HG03060 (cell line): ENCODE data around the gene AHRR.
"Not testable (repeated sequence)": the region's sequence is repeated elsewhere in the genome, so short reads cannot be mapped to it uniquely, and the experiment has no call there.

ENCODE experiments used
- ATAC-seq: cut with Tn5 transposase; IDR thresholded peaks from one replicate; pipeline ENCODE4 v1.9.1; 2021; ENCODE audit warnings: low read depth, moderate number of reproducible peaks; ENCODE audit not compliant: unreplicated experiment

The AHRR gene

DNA sequence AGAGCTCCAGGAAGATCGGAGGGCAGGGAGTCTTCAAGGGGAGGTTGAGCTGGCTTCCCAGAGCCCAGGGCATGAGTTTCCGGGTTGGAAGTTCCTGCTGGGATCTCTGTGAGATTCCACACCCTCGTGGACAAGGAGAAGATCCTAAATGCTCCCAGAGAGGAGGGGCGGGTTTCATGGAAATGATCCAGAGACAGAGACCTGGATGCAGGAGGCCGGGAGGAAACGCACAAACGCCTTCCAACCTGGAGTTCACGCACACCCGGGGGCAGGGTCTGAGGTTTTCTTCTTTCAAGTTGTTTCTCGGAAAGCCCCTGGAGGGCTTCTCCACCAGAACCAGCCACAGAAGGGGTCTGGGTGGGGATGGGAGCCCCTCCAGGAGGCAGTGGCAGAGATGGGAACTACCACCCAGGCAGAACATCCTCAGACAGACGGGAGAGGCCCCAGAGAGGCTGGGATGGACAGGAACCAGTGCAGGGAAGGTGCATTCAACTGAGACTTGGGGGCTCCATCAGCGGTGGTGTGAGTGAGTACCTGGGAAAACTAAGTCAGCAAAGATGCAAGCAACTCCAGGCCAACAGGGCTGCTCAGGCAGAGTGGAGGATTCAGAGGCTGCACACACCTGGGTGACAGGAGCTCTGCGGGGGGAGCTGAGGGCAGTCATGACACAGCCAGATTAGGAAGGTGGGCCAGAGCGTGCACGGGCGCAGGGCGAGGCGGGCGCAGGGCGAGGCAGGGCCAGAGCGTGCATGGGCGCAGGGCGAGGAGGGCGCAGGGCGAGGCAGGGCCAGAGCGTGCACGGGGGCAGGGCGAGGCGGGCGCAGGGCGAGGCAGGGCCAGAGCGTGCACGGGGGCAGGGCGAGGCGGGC, 69.3 kb downstream of the AHRR start:
- ATAC-seq = no peak

DNA sequence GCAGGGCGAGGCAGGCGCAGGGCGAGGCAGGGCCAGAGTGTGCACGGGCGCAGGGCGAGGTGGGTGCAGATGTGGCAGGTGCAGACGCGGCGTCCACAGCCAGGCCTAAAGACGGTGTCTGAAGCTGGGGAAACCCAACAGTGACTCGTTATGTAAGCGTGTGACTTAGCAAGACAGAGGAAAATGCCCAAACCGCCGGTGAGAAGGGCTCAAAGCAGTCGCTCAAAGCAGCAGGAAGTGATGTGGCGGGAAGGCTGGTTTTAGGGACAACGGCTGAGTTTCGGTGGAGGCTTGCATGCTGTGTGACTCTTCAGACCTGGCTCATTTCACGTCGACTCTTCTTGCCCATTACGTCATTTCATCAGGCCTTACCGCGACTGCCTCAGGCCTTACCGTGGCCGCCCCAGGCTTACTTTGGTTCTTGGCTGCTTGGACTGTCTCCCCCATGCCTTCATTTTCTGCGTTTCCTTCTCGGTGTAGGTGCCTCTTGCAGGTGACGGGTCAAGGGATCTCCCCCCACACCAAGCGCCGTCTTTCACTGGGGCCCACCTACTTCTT, 71.0 kb downstream of the AHRR start:
- peak; percentile 38 for ATAC-seq

DNA sequence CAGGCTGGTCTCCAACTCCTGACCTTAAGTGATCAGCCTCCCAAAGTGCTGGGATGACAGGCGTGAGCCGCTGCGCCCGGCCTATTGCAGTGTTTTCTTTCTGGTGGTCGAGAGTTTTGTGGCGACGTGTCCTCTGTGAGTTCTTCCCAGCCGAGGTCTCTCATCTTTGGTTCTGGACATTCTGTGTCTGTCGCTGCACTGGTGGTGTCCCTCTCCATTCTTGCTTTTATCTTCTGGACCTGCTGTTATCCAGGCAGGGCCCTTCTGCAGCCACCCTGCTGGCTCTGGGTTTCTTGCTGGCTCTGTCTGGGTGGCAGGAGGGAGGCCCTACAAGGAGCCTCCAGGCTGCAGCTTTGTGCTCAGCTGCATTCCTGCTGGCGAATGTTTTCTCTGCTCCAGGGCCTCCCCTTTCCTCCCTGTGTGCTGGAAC, 72.3 kb downstream of the AHRR start:
- no peak for ATAC-seq

DNA sequence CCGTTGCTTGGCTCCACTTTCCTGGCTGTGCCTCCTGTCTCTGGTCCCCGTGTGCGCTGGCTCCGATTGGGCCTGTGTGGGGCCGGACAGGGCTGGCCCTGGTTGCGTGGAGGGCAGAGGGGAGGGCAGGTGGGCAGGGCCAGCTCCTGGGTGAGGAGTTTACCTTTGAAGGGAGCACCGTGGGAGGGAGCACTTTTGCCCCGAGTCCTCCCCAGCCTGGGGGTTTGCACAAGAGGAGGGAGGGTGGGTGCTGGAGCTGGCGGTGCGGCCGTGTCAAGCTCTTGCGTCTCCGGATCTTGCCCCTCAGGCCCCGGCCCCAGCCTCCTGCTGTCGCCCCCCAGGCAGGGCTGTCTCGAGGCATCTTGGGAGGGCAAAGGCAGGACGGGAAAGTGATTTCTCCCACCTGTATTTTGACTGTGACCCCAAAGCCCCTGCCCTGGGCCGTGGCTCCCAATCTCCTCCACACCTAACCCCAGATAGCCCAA, 73.2 kb downstream of the AHRR start:
- ATAC-seq = no peak

DNA sequence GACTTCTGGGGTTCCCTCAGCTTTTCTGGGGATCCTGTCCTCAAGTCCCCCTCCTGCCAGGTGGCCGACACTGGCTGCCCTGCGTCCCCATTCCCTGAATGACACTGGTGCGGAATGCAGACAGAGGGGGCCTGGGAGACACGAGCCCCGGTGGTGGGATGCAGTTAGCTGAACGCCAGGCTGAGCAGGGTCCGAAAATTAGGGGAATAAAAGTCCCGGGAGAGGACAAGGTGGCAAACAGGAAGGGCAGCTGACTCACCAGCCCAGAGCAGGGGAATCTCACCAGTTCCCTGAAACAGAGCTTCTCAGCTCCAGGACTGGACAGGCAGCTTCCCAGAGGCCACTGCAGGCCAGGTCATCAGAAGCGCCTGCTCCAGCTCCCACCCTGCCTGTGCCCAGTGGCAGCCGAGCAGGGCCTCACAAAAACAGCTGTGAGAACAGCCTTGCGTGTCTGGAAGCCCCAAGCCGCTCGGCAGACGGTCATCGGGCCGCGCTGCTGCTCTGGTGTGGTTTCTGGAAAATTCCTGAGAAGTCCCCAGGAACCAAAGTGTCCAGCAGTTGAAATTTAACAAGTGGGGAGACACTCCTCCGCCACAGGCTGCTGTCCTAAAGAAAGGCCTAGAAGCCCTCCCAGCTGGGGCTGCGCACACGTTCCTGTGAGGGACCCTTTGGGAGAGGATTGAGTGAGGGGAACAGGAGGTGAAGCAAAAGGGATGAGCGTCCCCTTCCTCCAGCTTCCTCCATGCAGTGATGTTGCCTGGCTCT, 73.8 kb downstream of the AHRR start:
- ATAC-seq = no peak

DNA sequence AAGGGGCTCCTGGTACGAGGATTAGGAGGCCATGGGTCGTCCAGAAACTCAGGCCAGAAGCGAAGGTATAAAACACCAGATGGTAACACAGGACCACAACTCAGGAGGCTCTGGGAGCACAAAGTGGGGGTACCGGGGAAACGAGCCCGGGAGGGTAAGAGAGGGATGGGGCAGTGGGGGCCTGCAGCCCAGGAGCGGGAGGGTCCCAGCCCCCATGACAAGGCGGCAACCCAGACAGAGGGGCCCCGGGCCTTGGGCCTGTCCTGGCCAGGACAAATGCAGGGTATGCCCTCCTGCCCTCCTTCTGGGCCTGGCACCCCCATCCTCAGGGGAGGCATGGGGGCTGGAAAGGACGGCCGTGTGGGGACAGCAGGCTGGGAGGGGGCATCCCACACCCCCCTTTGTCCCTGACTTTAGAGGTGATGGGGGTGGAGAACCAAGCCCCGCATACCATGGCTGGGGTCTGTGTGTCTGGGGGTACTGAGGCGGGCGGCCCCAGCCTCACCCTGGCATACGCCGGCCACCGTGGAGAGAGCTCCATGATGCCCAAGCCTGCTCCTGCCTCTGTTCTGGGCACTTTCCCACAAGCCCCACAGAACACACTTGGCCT, 74.5 kb downstream of the AHRR start:
- ATAC-seq = no peak

DNA sequence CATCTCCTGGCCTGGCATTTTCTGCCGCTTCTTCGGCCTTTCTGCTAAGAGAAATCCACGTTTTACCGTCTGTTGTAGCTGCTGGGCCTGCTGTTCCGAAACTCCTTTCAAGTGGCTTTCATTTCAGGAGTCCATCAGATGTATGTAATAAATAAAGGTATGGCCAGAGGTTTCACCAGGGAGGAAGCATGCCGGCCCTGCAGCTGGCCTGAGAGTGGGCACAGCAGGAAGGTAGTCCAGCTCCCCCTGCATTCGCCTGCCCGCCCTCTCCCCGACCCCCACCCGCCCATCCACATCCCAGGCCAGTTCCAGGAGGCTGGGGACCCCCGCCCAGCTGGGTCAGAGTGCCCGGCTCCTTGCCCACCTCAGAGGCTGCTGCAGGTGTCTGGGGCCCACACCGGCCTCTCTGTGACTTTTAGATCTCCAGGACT, 75.0 kb downstream of the AHRR start:
- no peak for ATAC-seq

DNA sequence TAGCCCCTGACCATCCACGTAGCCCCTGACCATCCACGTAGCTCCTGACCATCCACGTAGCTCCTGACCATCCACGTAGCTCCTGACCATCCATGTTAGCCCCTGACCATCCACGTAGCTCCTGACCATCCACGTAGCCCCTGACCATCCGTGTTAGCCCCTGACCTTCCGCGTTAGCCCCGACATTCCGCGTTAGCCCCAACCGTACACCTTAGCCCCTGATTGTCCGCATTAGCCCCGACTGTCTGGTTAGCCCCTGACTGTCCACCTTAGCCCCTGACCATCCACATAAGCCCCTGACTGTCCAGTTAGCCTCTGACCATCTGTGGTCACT, 76.6 kb downstream of the AHRR start:
- not testable (repeated sequence) for ATAC-seq

DNA sequence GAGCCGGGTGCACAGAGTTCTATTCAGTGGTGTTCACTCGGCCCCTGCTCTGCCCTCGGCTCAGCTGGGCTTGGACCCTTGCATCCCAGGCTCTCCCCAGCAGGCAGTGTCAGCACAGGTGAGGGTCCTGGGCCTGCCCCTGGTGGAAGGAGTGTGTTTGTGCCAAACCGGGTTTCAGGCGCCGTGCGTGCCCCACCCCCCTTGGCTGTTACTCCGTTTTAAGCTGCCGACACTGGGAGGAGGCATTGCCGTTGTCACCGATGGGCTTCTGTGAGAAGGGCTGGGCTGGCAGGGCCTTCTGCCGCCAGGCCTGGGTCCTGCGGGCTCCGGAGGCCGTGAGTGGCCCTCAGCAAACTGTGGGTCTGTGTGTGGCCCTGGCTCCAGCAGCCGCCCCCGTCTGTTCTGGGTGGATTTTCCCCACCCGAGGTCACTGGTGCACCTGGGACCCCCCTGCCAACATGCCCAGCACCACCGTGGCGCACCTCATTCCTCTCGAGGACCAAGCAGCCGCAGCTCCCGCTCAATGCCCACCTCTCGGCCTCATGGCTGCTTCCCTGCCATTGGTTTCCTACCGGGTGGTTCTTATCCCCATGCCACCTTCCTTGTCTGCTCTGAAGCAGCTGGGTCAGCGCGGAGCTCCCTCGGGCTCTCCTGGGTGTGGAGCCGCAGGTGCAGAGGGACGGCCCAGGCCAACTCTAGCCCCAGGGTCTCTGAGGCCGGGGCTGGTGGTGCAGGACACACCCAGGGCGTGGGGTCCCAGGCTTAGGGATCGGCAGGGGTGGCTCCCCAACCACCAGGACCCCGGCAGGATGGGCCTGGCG, 77.2 kb downstream of the AHRR start:
- no peak for ATAC-seq

DNA sequence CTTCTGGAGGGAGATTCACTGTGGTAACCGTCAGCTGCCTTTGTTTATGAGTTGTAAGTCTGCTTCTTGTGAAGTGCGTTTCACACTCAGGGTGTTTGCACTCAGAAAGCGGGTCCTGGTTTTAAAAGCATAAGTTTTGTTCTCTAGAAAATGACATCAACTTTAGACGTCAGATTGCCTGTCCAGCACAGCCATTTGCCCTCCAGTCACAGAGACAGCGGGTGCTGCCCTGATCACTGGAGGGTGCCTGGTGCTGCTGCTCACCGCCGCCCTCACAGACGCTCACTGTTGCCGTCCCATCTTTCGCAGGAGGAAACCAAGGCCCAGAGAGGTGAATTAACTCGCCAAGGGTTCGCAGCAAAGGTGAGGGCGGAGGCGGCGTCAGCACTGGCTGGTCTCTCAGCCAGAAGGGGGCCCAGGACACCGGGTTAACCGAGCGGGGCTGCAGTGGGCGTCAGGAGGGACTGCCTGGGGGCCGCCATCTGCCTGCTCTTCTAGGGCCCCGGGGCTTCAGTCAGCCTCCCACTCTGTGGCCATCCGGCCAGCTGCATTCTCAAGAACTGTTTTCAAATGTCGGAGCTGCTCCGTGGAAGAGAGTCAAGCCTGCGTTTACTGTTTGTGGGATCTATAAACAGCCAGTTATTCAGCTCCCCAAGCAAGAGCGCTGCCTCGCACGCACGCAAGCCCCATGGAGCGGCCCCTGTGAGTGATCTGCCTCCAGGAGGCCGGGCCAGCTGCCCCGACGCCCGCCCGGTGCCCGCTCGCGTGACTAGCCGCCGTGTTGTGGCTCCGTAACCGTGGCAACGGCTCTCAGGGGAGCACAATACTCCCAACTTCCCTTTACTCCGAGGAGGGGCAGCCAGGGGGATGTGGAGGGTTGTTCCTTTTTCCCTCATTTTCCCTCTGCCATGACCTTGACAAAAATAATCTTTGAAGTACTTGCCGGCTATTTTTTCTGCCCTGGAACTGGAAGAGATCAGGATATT, 78.1 kb downstream of the AHRR start:
- ATAC-seq = peak; percentile 59

DNA sequence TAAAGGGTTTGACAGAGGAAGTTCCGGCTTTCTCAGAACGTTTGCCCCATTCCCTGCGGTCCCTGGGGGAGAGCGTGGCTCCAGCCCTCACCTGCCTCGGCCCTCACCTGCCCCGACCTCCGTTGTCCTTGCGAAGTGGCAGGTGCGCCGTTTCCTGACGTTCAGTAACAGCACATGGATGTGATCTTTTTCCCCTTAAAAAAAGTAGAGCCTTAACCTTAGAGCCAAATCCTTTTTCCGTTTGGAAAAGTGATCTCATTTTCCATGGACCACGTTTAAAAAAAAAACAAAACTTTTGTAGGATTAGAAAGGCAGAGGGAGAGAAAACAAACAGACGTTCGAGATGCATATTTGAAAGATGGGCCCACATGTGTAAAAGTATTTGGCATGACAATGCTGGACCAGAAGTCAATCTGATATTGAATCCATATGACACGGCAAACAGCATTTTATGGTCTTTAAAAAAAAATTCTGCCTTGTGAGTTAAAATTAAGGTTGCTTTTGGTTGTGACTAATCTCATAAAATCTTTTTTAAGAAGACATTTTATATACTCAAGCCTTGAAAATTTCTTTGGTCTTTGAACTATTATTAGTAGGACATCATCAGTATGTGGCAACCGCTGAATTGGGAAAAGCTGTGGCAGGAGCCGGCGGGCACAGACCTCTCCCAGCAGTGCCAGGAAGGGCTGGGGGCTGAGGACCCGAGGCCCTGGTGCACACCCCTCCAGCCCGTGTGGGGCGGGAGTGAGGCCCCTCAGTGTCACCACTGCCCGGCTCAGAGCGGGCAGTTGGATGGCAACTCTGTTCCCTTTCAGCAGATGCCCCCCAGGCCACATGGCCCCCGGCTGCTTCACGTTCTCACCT, 79.0 kb downstream of the AHRR start:
- no peak for ATAC-seq

DNA sequence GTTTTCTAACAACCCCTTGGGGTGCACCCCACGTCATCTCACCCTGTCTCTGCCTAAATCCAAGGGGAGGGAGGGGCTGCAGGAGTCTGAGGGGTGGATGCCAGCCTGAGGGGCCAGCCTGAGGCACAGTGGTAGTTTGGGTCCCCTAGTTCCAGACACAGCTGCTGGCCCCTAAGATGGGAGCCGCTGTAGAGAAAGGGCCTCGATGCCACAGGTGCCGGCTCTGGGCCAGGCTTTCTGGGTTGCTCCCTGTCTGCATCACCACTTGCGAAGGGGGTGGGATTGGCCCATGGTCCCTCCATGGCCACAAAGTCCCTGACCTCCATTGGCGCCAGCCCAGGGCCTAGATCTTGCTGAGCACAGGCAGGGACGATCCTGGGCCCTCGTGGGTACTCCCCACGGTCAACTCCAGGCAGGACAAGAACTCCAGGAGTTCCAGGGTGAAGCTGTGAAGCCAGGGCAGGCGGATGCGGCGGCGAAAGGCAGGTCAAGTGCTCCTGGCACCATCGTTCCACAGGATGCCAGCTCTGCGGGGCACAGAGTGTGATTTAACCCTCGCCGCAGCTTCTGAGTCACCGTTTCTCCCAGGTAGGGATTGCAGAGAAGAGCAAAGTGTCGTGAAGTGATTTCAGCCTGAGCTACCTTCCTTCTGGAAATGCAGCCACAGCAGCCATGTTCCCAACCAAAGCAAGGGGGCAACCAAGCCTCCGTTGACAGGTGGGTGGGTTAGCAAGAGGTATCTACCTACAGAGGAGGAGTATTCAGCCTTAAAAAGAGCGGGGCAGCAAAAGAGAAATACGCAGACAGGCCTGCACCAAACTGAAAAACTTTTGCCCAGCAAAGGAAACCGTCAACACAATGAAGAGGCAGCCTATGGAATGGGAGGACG, 79.9 kb downstream of the AHRR start:
- ATAC-seq = no peak

DNA sequence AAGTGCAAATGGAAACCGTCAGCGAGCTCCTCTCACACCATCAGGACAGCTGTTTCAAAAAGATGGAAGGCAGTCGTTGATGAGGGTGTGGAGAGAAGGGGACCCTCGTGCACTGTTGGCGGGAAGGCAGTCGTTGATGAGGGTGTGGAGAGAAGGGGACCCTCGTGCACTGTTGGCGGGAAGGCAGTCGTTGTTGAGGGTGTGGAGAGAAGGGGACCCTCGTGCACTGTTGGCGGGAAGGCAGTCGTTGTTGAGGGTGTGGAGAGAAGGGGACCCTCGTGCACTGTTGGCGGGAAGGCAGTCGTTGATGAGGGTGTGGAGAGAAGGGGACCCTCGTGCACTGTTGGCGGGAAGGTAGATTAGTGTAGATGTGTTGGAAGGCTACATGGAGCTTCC, 80.7 kb downstream of the AHRR start:
- ATAC-seq = not testable (repeated sequence)

DNA sequence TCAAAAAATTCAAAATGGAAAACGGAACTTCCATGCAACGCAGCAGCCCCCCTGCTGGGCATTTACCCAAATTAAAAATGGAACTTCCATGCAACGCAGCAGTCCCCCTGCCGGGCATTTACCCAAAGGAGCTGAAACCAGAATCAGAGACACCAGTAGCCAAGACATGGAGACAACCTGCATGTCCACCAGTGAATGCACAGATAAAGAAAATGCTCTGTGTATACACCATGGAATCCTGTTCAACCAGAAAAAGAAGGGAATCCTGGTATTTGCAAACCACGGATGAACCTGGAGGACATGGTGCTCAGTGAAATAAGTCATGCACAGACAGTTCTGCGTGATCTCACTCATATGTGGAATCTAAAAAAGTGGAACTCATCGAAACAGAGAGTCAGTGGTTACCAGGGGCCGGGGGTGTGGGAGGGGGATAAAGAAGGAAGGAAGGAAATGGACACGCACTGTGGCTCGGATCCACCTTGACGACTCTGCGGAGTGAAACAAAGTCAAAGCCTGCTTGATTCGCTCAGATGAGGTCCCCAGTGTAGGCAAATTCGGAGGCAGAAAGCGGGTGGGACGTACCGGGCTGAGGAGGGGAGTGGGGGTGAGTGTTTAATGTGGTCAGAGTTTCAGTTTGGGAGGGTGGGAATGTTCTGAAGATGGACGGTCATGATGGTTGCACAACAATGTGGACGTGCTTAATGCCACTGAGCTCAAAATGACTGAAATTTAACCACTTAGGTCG, 81.3 kb downstream of the AHRR start:
- ATAC-seq = no peak

DNA sequence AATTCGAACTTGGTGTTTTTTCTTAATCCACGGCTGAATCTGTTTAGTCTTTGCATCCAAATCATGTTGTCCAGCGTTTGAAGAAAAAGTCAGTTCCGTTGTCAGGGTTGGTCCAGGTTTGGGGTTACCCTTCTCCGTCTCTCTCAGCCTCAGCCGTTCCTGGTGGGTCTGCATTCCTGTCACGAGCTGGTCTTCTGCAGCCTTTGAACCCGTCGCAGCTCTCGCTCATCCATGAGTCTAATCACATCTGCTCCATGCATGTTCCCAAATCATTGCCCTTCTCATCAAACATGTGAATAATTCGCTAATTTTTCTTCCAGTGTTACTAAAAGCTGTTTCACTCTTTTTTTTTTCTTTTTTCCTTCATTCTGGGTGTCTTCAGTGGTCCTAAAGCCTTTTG, 82.5 kb downstream of the AHRR start:
- ATAC-seq = no peak

DNA sequence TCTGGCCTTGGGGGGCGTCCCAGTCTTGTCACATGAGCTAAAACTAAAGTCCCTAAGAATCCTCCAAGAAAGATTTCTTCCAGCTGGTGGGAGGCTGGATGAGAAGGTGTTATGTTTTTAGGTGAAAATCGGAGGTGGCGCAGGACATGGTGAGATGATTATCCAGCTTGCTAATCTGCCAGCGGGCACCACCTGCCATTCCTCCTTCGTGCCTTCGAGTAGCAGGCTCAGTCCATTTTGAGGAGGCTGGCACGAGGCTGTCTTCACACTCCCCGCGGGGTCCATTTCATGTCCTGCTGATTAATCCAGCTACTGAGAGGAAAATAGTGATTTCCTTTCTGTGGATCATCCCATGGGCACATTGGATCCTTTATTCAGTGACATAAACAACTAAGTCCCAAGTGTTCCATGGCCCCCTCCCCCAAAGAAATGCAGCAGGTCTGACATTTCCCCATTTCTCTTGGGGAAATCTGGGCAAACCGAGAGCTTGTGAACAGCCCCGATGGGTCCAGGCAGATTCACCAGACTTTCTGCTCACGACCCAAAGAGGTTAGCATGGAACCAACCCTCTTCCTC, 83.2 kb downstream of the AHRR start:
- no peak for ATAC-seq
